ENCODE results near the gene ZNF71. TPM values are rescaled to one million over a fixed set of nuclear protein-coding genes. Genes with fewer than 3 reads are reported as not detected.
"Not testable (repeated sequence)": the region's sequence is repeated elsewhere in the genome, so short reads cannot be mapped to it uniquely, and the experiment has no call there.

The ZNF71 gene
- total RNA-seq, 1 experiment from 2014 or later = 13.7 TPM

GRCh38 chr19:56670401-56670960, 75.4 kb downstream of the ZNF71 start:
- BruUV-seq (replicated peaks) = no TSS peak
- H3K27ac ChIP-seq (ENCODE audit: low read depth, low read length, poor library complexity, severe bottlenecking) = no peak overlapping the region
- no peaks in the 10 kb centered on the region for H3K4me1 ChIP-seq (ENCODE audit: insufficient read depth, low read length, poor library complexity, severe bottlenecking)
- CTCF ChIA-PET = no interaction called here
- H3K9me3 ChIP-seq (ENCODE audit: low read depth, low read length, poor library complexity, severe bottlenecking) = no peaks in the 10 kb centered on the region
- H3K36me3 ChIP-seq (ENCODE audit: insufficient read depth, low read length, poor library complexity, severe bottlenecking) = no peaks in the 10 kb centered on the region
- H3K4me3 ChIP-seq (ENCODE audit: low read depth, low read length, poor library complexity, severe bottlenecking) = peak overlapping the region; percentile 53
- TF ChIP-seq CTCF (conservative IDR thresholded peaks at IDR 0.05; ENCODE audit: low read depth, low read length) = no peak
- H3K27me3 ChIP-seq (replicated peaks; ENCODE audit: insufficient read depth, low read depth, low read length, poor library complexity) = no peaks in the 10 kb centered on the region
- no peak for DNase-seq (ENCODE audit: low spot score)
- POLR2A ChIA-PET (ENCODE audit: low non-redundant PET) = no interaction called here
- intact Hi-C loops (cut with micrococcal nuclease; ENCODE audit: unreplicated experiment) = no loop called here

GRCh38 chr19:56670961-56671612, 76.0 kb downstream of the ZNF71 start:
- Histone ChIP-seq H3K27ac (ENCODE audit: low read depth, low read length, poor library complexity, severe bottlenecking) (peak overlapping the region; percentile 29), H3K27me3 (replicated peaks; ENCODE audit: insufficient read depth, low read depth, low read length, poor library complexity) (no peaks in the 10 kb centered on the region), H3K9me3 (ENCODE audit: low read depth, low read length, poor library complexity, severe bottlenecking) (no peaks in the 10 kb centered on the region), H3K4me1 (ENCODE audit: insufficient read depth, low read length, poor library complexity, severe bottlenecking) (no peaks in the 10 kb centered on the region), H3K4me3 (ENCODE audit: low read depth, low read length, poor library complexity, severe bottlenecking) (peak overlapping the region; percentile 53), H3K36me3 (ENCODE audit: insufficient read depth, low read length, poor library complexity, severe bottlenecking) (no peaks in the 10 kb centered on the region)
- intact Hi-C loops (cut with micrococcal nuclease; ENCODE audit: unreplicated experiment) = no loop called here
- TF ChIP-seq CTCF (conservative IDR thresholded peaks at IDR 0.05; ENCODE audit: low read depth, low read length) (no peak), EZH2 (IDR thresholded peaks at IDR 0.05; ENCODE audit: borderline replicate concordance, low read depth, low read length, poor library complexity, severe bottlenecking) (no peak)
- CTCF ChIA-PET = no interaction called here
- POLR2A ChIA-PET (ENCODE audit: low non-redundant PET) = no interaction called here
- DNase-seq (ENCODE audit: low spot score) = no peak
- no TSS peak for BruUV-seq (replicated peaks)

GRCh38 chr19:56671613-56671994, 76.5 kb downstream of the ZNF71 start, which contains the start of gene ZNF835:
Gene ZNF835 (minus strand): TSS chr19:56671757. CDS start chr19:56665198, 6,559 bp downstream.
- no TSS peak for BruUV-seq (replicated peaks)
- Histone ChIP-seq H3K4me1 (ENCODE audit: insufficient read depth, low read length, poor library complexity, severe bottlenecking) (no peaks in the 10 kb centered on the region), H3K9me3 (ENCODE audit: low read depth, low read length, poor library complexity, severe bottlenecking) (no peaks in the 10 kb centered on the region), H3K27me3 (replicated peaks; ENCODE audit: insufficient read depth, low read depth, low read length, poor library complexity) (no peaks in the 10 kb centered on the region), H3K36me3 (ENCODE audit: insufficient read depth, low read length, poor library complexity, severe bottlenecking) (no peaks in the 10 kb centered on the region), H3K27ac (ENCODE audit: low read depth, low read length, poor library complexity, severe bottlenecking) (peak within 1 kb of the TSS; percentile 29), H3K4me3 (ENCODE audit: low read depth, low read length, poor library complexity, severe bottlenecking) (peak within 1 kb of the TSS; percentile 53)
- no peak for TF ChIP-seq CTCF (conservative IDR thresholded peaks at IDR 0.05; ENCODE audit: low read depth, low read length)
- TF ChIP-seq EZH2 (IDR thresholded peaks at IDR 0.05; ENCODE audit: borderline replicate concordance, low read depth, low read length, poor library complexity, severe bottlenecking) = no peak
- peak; percentile 83 for DNase-seq (ENCODE audit: low spot score)
- CTCF ChIA-PET = no interaction called here
- POLR2A ChIA-PET (ENCODE audit: low non-redundant PET) = no interaction called here
- intact Hi-C loops (cut with micrococcal nuclease; ENCODE audit: unreplicated experiment) = no loop called here

GRCh38 chr19:56672610-56673009, 77.5 kb downstream of the ZNF71 start:
- H3K27ac ChIP-seq (ENCODE audit: low read depth, low read length, poor library complexity, severe bottlenecking); CTCF ChIA-PET; intact Hi-C loops (cut with micrococcal nuclease; ENCODE audit: unreplicated experiment); DNase-seq (ENCODE audit: low spot score); H3K36me3 ChIP-seq (ENCODE audit: insufficient read depth, low read length, poor library complexity, severe bottlenecking); POLR2A ChIA-PET (ENCODE audit: low non-redundant PET); H3K27me3 ChIP-seq (replicated peaks; ENCODE audit: insufficient read depth, low read depth, low read length, poor library complexity); H3K9me3 ChIP-seq (ENCODE audit: low read depth, low read length, poor library complexity, severe bottlenecking); BruUV-seq (replicated peaks); H3K4me1 ChIP-seq (ENCODE audit: insufficient read depth, low read length, poor library complexity, severe bottlenecking); H3K4me3 ChIP-seq (ENCODE audit: low read depth, low read length, poor library complexity, severe bottlenecking): not testable (repeated sequence)

Measured in A673 (cell line).